A673 (cell line): ENCODE results near the gene THSD4. TPM values are rescaled to one million over a fixed set of nuclear protein-coding genes. Genes with fewer than 3 reads are reported as not detected.
"Not testable (repeated sequence)": the region's sequence is repeated elsewhere in the genome, so short reads cannot be mapped to it uniquely, and the experiment has no call there.

Source experiments
- BruUV-seq: library from RNA; stranded (reverse); fragments of 400-500 nt; replicated peaks from 2 replicates; lab custom pipeline; 2021; lab: Mats Ljungman, UMichigan
- CTCF ChIA-PET: fragments of 300-600 bp; sonication (Branson Sonifier 250); formaldehyde crosslinking; loops from one replicate; lab custom pipeline; 2022; ENCODE audit warnings: antibody characterized with exemption; lab: Charles Lee
- POLR2A ChIA-PET: fragments of 300-600 bp; sonication (Branson Sonifier 250); formaldehyde crosslinking; loops from one replicate; lab custom pipeline; 2022; ENCODE audit warnings: antibody characterized with exemption; ENCODE audit not compliant: low non-redundant PET; lab: Charles Lee
- DNase-seq: peaks from one replicate; pipeline ENCODE4 v3.0.0-alpha.2; 2015; ENCODE audit warnings: low spot score
- H3K27ac ChIP-seq: fragments of 200-600 bp; sonication (generic); 2 replicates; pipeline ENCODE4 v1.5.1; 2016; ENCODE audit warnings: mixed run types, low read depth, mild to moderate bottlenecking, mixed read lengths, antibody characterized with exemption, low read length; ENCODE audit not compliant: poor library complexity, severe bottlenecking
- H3K27me3 ChIP-seq: fragments of 200-600 bp; sonication (generic); replicated peaks from 2 replicates; pipeline ENCODE4 v1.6.1; 2017; ENCODE audit warnings: mixed run types, low read depth, mild to moderate bottlenecking, mixed read lengths, antibody characterized with exemption, low read length; ENCODE audit not compliant: insufficient read depth, poor library complexity
- H3K36me3 ChIP-seq: fragments of 200-600 bp; sonication (generic); 2 replicates; pipeline ENCODE4 v1.6.1; 2016; ENCODE audit warnings: mixed run types, mild to moderate bottlenecking, mixed read lengths, antibody characterized with exemption, low read length; ENCODE audit not compliant: insufficient read depth, poor library complexity, severe bottlenecking
- H3K4me1 ChIP-seq: fragments of 200-600 bp; sonication (generic); 2 replicates; pipeline ENCODE4 v1.6.1; 2017; ENCODE audit warnings: mixed run types, mild to moderate bottlenecking, mixed read lengths, antibody characterized with exemption, low read length; ENCODE audit not compliant: insufficient read depth, poor library complexity, severe bottlenecking
- H3K4me3 ChIP-seq: fragments of 200-600 bp; sonication (generic); 2 replicates; pipeline ENCODE4 v1.5.1; 2016; ENCODE audit warnings: low read depth, mixed run types, mild to moderate bottlenecking, mixed read lengths, low read length; ENCODE audit not compliant: poor library complexity, severe bottlenecking
- H3K9me3 ChIP-seq: fragments of 200-600 bp; sonication (generic); 2 replicates; pipeline ENCODE4 v1.6.1; 2016; ENCODE audit warnings: mixed run types, low read depth, mild to moderate bottlenecking, mixed read lengths, antibody characterized with exemption, low read length; ENCODE audit not compliant: poor library complexity, severe bottlenecking
- EZH2 ChIP-seq: fragments of 200-600 bp; sonication (generic); IDR thresholded peaks from 2 replicates; pipeline ENCODE4 v1.6.1; 2017; ENCODE audit warnings: borderline replicate concordance, low read depth, mild to moderate bottlenecking, mixed read lengths, antibody characterized with exemption, low read length; ENCODE audit not compliant: poor library complexity, severe bottlenecking
- intact Hi-C: fragments of 100-400 bp; cut with micrococcal nuclease; formaldehyde crosslinking; loops from one replicate; pipeline ENCODE4 v1.10.0; 2022; ENCODE audit not compliant: unreplicated experiment
- total RNA-seq: library from RNA; stranded (reverse); gene quantifications from 2 replicates; pipeline ENCODE4 v1.2.3, GENCODE V29; 2021
- TF ChIP-seq, protein P1 (sequence below): fragments of 300-800, 200-600 bp; sonication (generic); conservative IDR thresholded peaks from 2 replicates; pipeline ENCODE4 v1.5.1; 2017; ENCODE audit warnings: low read depth, mild to moderate bottlenecking, antibody characterized with exemption, low read length, moderate library complexity, mixed read lengths

THSD4 gene
- total RNA-seq, 1 experiment from 2014 or later, result 2.4 TPM

DNA sequence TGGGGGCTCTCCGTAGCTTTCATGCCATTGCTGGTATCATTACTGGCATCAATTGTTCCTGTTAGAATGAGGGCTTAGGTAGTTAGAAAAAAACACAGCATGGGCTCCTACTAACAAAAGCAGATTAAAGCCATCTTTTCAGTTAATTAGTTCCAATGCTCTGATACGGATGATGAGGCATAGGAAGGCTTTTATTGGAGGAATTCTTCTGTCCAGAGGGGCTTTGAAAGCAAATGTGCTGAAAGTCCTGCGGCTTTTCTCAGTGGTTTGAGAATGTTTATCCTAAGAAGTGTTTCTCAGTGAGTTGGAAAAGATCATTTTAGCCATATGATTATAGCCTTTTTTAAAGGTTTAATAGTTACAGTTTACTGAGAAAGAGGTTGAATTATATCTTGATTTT is 198.5 kb downstream of the THSD4 start:
- ChIA-PET CTCF (no interaction called here), POLR2A (no interaction called here)
- TF ChIP-seq, protein P1, sequence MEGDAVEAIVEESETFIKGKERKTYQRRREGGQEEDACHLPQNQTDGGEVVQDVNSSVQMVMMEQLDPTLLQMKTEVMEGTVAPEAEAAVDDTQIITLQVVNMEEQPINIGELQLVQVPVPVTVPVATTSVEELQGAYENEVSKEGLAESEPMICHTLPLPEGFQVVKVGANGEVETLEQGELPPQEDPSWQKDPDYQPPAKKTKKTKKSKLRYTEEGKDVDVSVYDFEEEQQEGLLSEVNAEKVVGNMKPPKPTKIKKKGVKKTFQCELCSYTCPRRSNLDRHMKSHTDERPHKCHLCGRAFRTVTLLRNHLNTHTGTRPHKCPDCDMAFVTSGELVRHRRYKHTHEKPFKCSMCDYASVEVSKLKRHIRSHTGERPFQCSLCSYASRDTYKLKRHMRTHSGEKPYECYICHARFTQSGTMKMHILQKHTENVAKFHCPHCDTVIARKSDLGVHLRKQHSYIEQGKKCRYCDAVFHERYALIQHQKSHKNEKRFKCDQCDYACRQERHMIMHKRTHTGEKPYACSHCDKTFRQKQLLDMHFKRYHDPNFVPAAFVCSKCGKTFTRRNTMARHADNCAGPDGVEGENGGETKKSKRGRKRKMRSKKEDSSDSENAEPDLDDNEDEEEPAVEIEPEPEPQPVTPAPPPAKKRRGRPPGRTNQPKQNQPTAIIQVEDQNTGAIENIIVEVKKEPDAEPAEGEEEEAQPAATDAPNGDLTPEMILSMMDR, result no peak
- no peaks in the 10 kb centered on the region for H3K36me3 ChIP-seq
- H3K4me3 ChIP-seq, result no peak overlapping the region
- DNase-seq, result no peak
- no peaks in the 10 kb centered on the region for H3K4me1 ChIP-seq
- no TSS peak for BruUV-seq
- no peaks in the 10 kb centered on the region for H3K9me3 ChIP-seq
- no peak overlapping the region for H3K27ac ChIP-seq
- intact Hi-C loops, result no loop called here
- H3K27me3 ChIP-seq, result no peaks in the 10 kb centered on the region

DNA sequence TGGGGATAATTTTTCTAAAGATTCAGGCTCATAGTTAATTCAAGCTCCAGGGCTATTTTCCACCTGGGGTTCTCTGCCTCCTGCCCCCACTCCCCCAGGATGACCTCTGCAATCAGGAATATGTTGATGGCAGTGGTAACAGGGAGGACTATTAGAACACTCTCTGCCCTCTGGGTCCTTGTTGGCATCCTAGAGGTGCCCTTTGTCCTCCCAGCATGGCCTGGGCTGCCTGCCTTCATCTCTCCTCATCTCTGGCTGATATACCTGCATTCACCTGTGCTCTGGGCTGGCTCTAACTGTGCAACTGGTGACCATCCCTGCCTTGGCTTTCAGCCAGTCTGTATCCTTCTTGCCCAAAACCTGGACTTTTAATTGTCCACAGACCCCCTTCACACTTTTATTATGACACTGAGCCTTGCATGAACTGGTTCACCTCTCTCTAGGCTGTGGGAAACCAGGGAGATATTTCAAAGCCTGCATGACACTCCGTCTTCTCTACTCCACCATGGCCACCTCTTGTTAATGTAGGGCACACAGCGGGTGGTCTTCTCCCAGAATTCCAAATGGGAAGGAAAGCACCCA is 199.8 kb downstream of the THSD4 start:
- BruUV-seq, result no TSS peak
- no peak for TF ChIP-seq EZH2
- TF ChIP-seq, protein P1, result no peak
- intact Hi-C loops, result no loop called here
- no peaks in the 10 kb centered on the region for H3K4me1 ChIP-seq
- H3K9me3 ChIP-seq, result no peaks in the 10 kb centered on the region
- no peak overlapping the region for H3K27ac ChIP-seq
- CTCF ChIA-PET, result no interaction called here
- H3K4me3 ChIP-seq, result no peak overlapping the region
- H3K36me3 ChIP-seq, result no peaks in the 10 kb centered on the region
- POLR2A ChIA-PET, result no interaction called here
- no peaks in the 10 kb centered on the region for H3K27me3 ChIP-seq
- DNase-seq, result no peak

DNA sequence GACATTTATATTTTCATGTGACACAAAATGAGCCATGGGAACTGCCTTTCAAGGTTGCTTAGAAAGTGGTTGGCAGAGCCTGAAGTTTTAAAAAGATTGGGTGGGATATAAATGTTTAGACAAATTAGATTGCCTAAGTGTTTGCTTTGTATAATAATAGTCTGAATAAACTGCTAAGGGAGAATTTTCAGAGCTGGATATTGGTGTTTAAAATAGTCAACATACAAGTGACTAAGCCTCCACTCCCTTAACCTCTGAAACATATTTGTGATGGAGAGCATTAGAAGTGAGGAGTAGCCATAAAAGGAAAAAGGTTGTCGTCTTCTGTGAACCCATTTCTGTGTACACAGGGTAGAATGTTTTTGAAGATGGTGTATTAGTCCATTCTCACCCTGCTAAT is 201.6 kb downstream of the THSD4 start:
- H3K9me3 ChIP-seq, result no peaks in the 10 kb centered on the region
- TF ChIP-seq EZH2, result no peak
- TF ChIP-seq, protein P1, result no peak
- DNase-seq, result no peak
- ChIA-PET CTCF (no interaction called here), POLR2A (no interaction called here)
- H3K4me3 ChIP-seq, result no peak overlapping the region
- H3K27me3 ChIP-seq, result no peaks in the 10 kb centered on the region
- BruUV-seq, result no TSS peak
- no peaks in the 10 kb centered on the region for H3K4me1 ChIP-seq
- H3K27ac ChIP-seq, result no peak overlapping the region
- intact Hi-C loops, result no loop called here
- no peaks in the 10 kb centered on the region for H3K36me3 ChIP-seq

DNA sequence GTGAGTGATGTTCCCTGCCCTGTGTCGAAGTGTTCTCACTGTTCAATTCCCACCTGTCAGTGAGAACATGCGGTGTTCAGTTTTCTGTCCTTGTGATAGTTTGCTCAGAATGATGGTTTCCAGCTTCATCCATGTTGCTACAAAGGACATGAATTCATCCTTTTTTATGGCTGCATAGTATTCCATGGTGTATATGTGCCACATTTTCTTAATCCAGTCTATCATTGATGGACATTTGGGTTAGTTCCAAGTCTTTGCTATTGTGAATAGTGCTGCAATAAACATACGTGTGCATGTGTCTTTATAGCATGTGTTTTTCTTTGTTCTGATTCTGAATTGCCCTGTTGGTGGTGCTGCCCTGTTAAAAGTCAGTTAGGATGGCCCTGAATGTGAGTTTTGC is 204.2 kb downstream of the THSD4 start:
- BruUV-seq, intact Hi-C loops, POLR2A ChIA-PET: not testable (repeated sequence)

More for the DNA sequence above, 204.2 kb downstream of the THSD4 start:
- H3K27me3 ChIP-seq, H3K36me3 ChIP-seq, H3K27ac ChIP-seq, H3K9me3 ChIP-seq, H3K4me1 ChIP-seq, CTCF ChIA-PET, H3K4me3 ChIP-seq, DNase-seq: not testable (repeated sequence)
